SK-N-SH (cell line): Measurements from ENCODE around the gene CRB3. TPM values are rescaled to one million over a fixed set of nuclear protein-coding genes. Genes with fewer than 3 reads are reported as not detected.

Source experiments
- CTCF ChIA-PET: fragments of 300-600, 350-600 bp; formaldehyde crosslinking; extraction: SDS; loops from one replicate; lab custom pipeline; 2021; lab: Yijun Ruan, JAX
- POLR2A ChIA-PET: fragments of 350-600 bp; sonication (Branson Sonifier 250); formaldehyde crosslinking; extraction: SDS; loops from one replicate; lab custom pipeline; 2020; ENCODE audit warnings: antibody characterized with exemption, inconsistent platforms; lab: Yijun Ruan, JAX
- DNase-seq: peaks from one replicate; pipeline ENCODE4 v3.0.0; 2012
- H2AFZ ChIP-seq: fragments of 200-600 bp; sonication (generic); 2 replicates; pipeline ENCODE4 v1.8.1; 2016; ENCODE audit warnings: antibody characterized with exemption, mild to moderate bottlenecking, low read depth
- H3F3A ChIP-seq: fragments of 200-600 bp; sonication (generic); replicated peaks from 2 replicates; pipeline ENCODE3; 2016; ENCODE audit warnings: antibody characterized with exemption, mild to moderate bottlenecking; ENCODE audit not compliant: insufficient read depth
- H3K27ac ChIP-seq, 2 experiments: fragments of 200-500 bp in 1 of 2; fragments of 200-600 bp in 1 of 2; sonication (Bioruptor generic) in 1 of 2; sonication (generic), shearing (Covaris generic) in 1 of 2; 2 replicates each; pipeline versions ENCODE4 v1.5.1 to v1.6.1; 2014 to 2016; ENCODE audit warnings: low read depth in 2 of 2, inconsistent platforms in 1 of 2, low read length in 1 of 2, mild to moderate bottlenecking in 1 of 2, mixed read lengths in 1 of 2
- H3K27me3 ChIP-seq: fragments of 200-600 bp; sonication (generic), shearing (Covaris generic); 2 replicates; pipeline ENCODE4 v1.6.1; 2016; ENCODE audit warnings: mixed run types; ENCODE audit not compliant: insufficient read depth
- H3K36me3 ChIP-seq, 2 experiments: fragments of 200-500 bp in 1 of 2; fragments of 200-600 bp in 1 of 2; sonication (Bioruptor generic) in 1 of 2; sonication (generic) in 1 of 2; replicated peaks in 1 of 2; 2 replicates each; pipeline versions ENCODE3 to v1.5.1; 2014 to 2016; ENCODE audit warnings: low read length in 1 of 2, mild to moderate bottlenecking in 1 of 2; ENCODE audit not compliant: insufficient read depth in 2 of 2, control insufficient read depth in 1 of 2
- H3K4me1 ChIP-seq, 2 experiments: fragments of 200-500 bp in 1 of 2; fragments of 200-600 bp in 1 of 2; sonication (Bioruptor generic) in 1 of 2; sonication (generic), shearing (Covaris generic) in 1 of 2; 2 replicates each; pipeline versions ENCODE4 v1.5.1 to v1.6.1; 2014 to 2016; ENCODE audit warnings: low read depth in 1 of 2, low read length in 1 of 2, mixed run types in 1 of 2; ENCODE audit not compliant: insufficient read depth in 2 of 2, control insufficient read depth in 1 of 2
- H3K4me2 ChIP-seq: fragments of 200-600 bp; sonication (generic), shearing (Covaris generic); 2 replicates; pipeline ENCODE4 v1.6.1; 2017; ENCODE audit warnings: mixed run types
- H3K4me3 ChIP-seq, 2 experiments: fragments of 200-500 bp in 1 of 2; fragments of 200-600 bp in 1 of 2; sonication (Bioruptor generic) in 1 of 2; sonication (generic), shearing (Covaris generic) in 1 of 2; 2 replicates each; pipeline versions ENCODE4 v1.5.1 to v1.8.1; 2014 to 2016; ENCODE audit warnings: low read depth in 2 of 2, inconsistent platforms in 1 of 2, low read length in 1 of 2, mild to moderate bottlenecking in 1 of 2, mixed read lengths in 1 of 2, moderate library complexity in 1 of 2
- H3K79me2 ChIP-seq: fragments of 200-600 bp; sonication (generic); 2 replicates; pipeline ENCODE4 v1.8.1; 2017; ENCODE audit warnings: mild to moderate bottlenecking; ENCODE audit not compliant: insufficient read depth
- H3K9ac ChIP-seq: fragments of 200-600 bp; sonication (generic); 2 replicates; pipeline ENCODE4 v1.6.1; 2017; ENCODE audit warnings: mixed run types
- H3K9me2 ChIP-seq: fragments of 200-600 bp; sonication (generic); 2 replicates; pipeline ENCODE4 v1.6.1; 2017; ENCODE audit warnings: mixed run types
- H3K9me3 ChIP-seq: fragments of 200-600 bp; sonication (generic); 2 replicates; pipeline ENCODE4 v1.6.1; 2017; ENCODE audit warnings: mixed run types, mild to moderate bottlenecking, moderate library complexity
- H4K20me1 ChIP-seq: fragments of 200-600 bp; sonication (generic); 2 replicates; pipeline ENCODE4 v1.6.1; 2017; ENCODE audit warnings: mild to moderate bottlenecking, mixed run types; ENCODE audit not compliant: insufficient read depth
- EZH2phosphoT487 ChIP-seq: fragments of 200-600 bp; sonication (generic); IDR thresholded peaks from 2 replicates; pipeline ENCODE4 v1.6.1; 2017; ENCODE audit warnings: low read depth, mixed run types, mild to moderate bottlenecking, antibody characterized with exemption, moderate library complexity, borderline replicate concordance
- FOXJ3 ChIP-seq: sonication (generic); formaldehyde crosslinking; IDR thresholded peaks from 2 replicates; pipeline ENCODE4 v1.5.1; 2020; ENCODE audit warnings: mild to moderate bottlenecking, missing genetic modification reagents
- GATA2 ChIP-seq: sonication (generic); formaldehyde crosslinking; IDR thresholded peaks from 2 replicates; pipeline ENCODE4 v1.5.0; 2020; ENCODE audit warnings: mild to moderate bottlenecking, missing genetic modification reagents
- JUND ChIP-seq: IDR thresholded peaks from 2 replicates; pipeline ENCODE4 v1.4.0; 2012
- MEF2A ChIP-seq: IDR thresholded peaks from 2 replicates; pipeline ENCODE4 v1.4.0; 2012; ENCODE audit warnings: low read depth, borderline replicate concordance
- NFIC ChIP-seq: IDR thresholded peaks from 2 replicates; pipeline ENCODE4 v1.4.0; 2012; ENCODE audit warnings: borderline replicate concordance
- NRF1 ChIP-seq: IDR thresholded peaks from 2 replicates; pipeline ENCODE4 v1.6.1; 2012; ENCODE audit warnings: low read depth, mild to moderate bottlenecking, low read length
- PBX3 ChIP-seq: IDR thresholded peaks from 2 replicates; pipeline ENCODE4; 2012
- POLR2AphosphoS5 ChIP-seq: IDR thresholded peaks from 2 replicates; pipeline ENCODE4 v1.6.1; 2012; ENCODE audit warnings: low read depth, low read length
- RAD21 ChIP-seq: IDR thresholded peaks from 2 replicates; pipeline ENCODE4 v1.6.1; 2012; ENCODE audit warnings: mild to moderate bottlenecking, low read length
- RCOR1 ChIP-seq: fragments of 150-350 bp; IDR thresholded peaks from 2 replicates; pipeline ENCODE4 v1.6.1; 2017; ENCODE audit warnings: antibody characterized with exemption, low read length
- REST ChIP-seq: IDR thresholded peaks from 2 replicates; pipeline ENCODE4 v1.6.1; 2012; ENCODE audit warnings: mild to moderate bottlenecking, low read depth, low read length, moderate library complexity
- RFX5 ChIP-seq: IDR thresholded peaks from 2 replicates; pipeline ENCODE4 v1.6.1; 2012; ENCODE audit warnings: mild to moderate bottlenecking, improper control_type of control experiment, low read length
- RXRA ChIP-seq: IDR thresholded peaks from 2 replicates; pipeline ENCODE4 v1.4.0; 2012; ENCODE audit warnings: low read depth, mild to moderate bottlenecking, borderline replicate concordance
- SIN3A ChIP-seq: IDR thresholded peaks from 2 replicates; pipeline ENCODE4 v1.6.1; 2012; ENCODE audit warnings: low read depth, mild to moderate bottlenecking, low read length, moderate library complexity, borderline replicate concordance
- TAF1 ChIP-seq: IDR thresholded peaks from 2 replicates; pipeline ENCODE4 v1.6.1; 2012; ENCODE audit warnings: low read depth, mild to moderate bottlenecking, low read length, moderate library complexity, borderline replicate concordance
- TCF12 ChIP-seq: IDR thresholded peaks from 2 replicates; pipeline ENCODE4 v1.4.0; 2012
- TEAD4 ChIP-seq: IDR thresholded peaks from 2 replicates; pipeline ENCODE4 v1.4.0; 2012; ENCODE audit warnings: mild to moderate bottlenecking, borderline replicate concordance; ENCODE audit not compliant: insufficient read depth
- WGBS: methylation state at CpG from one replicate; pipeline ENCODE4 v1.1.6; 2017; ENCODE audit warnings: low lambda C conversion rate; 5-methylcytosine and 5-hydroxymethylcytosine counted together
- polyA plus RNA-seq, 3 experiments: library from polyadenylated mRNA; depleted of rRNA; stranded (reverse); fragments of >200 nt; gene quantifications; 2 replicates each; pipeline ENCODE4 v1.2.3, GENCODE V29; 2012
- TF ChIP-seq, protein P1 (sequence below): IDR thresholded peaks from 2 replicates; pipeline ENCODE4 v1.4.0; 2012; ENCODE audit warnings: low read depth

Gene CRB3
- polyA plus RNA-seq, 1 of the 3 experiments (the other 2 are of a cell fraction) = not detected

DNA sequence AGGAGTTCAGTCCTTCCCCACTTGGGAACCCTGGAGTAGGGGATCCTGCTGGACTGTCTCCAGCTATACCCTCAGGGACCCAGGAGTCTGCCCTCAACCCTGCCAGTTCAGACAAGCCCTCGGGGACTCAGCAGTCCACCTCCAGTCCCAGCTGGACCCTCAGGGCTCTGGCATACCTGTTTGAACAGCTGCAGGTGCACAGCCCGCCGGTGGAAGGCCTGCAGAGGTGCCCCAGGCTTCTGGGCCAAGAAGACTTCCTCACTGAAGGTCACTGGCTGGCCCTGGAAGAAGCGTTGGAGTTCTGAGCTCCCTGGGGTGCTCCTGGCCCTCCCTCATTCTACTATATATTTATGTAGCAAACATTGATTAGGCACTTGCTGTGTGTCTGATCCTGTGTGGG is 8.6 kb downstream of the CRB3 start:
- Histone ChIP-seq H3K4me2 (no peak overlapping the region), H3K9me2 (no peaks in the 10 kb centered on the region), H4K20me1 (no peaks in the 10 kb centered on the region), H3K9me3 (no peaks in the 10 kb centered on the region), H2AFZ (no peak overlapping the region), H3K79me2 (no peaks in the 10 kb centered on the region), H3K4me1 (peaks cover 0 to 14% of the 10 kb centered on the region in 2 experiments; a peak in 1 of 4 replicates), H3K27ac (no peak overlapping the region), H3K27me3 (peaks cover 37% of the 10 kb centered on the region), H3K9ac (no peak overlapping the region), H3K36me3 (no peaks in the 10 kb centered on the region), H3K4me3 (no peak overlapping the region), H3F3A (no peaks in the 10 kb centered on the region)
- WGBS = 67% methylated on average over 1 of the region's 4 CpGs
- TF ChIP-seq RFX5 (no peak), TAF1 (no peak), NFIC (no peak), TEAD4 (no peak), POLR2AphosphoS5 (no peak), GATA2 (CRISPR knock-in tag) (no peak), EZH2phosphoT487 (no peak), RXRA (no peak), SIN3A (no peak), RCOR1 (no peak), MEF2A (no peak), NRF1 (no peak), RAD21 (no peak), JUND (no peak), PBX3 (no peak), FOXJ3 (no peak), REST (no peak), TCF12 (no peak)
- TF ChIP-seq, protein P1, sequence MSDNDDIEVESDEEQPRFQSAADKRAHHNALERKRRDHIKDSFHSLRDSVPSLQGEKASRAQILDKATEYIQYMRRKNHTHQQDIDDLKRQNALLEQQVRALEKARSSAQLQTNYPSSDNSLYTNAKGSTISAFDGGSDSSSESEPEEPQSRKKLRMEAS = no peak
- ChIA-PET CTCF (no interaction called here), POLR2A (no interaction called here)
- no peak for DNase-seq
